Measurements from ENCODE around the gene NRSN2. TPM values are rescaled to one million over a fixed set of nuclear protein-coding genes. Genes with fewer than 3 reads are reported as not detected.

Gene NRSN2
- total RNA-seq, 1 experiment from 2014 or later, result 22.7 TPM

DNA sequence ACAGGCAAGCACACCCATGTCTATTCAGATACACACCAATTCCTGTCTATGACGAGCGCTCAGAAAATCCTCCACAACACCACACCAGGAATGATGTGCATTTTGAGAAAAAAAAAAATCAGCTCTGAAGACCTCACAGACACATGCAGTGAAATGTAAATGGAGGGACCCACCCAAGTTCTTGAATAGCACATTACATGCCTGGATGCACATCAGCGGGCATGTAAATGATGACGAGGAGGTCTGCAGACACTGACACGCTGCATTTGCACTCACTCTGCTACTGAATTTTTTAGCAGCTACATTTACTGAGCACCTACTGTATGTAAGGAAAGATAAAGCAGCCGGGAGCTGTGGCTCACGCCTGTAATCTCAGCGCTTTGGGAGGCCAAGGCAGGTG lies 14.7 kb downstream of the NRSN2 start:
- Histone ChIP-seq H3K9me3 (ENCODE audit: control insufficient read depth, low read depth, low read length) (no peaks in the 10 kb centered on the region), H3K18ac (ENCODE audit: insufficient read length, low read depth, low read length) (no peak overlapping the region), H3K23me2 (ENCODE audit: insufficient read length, low read depth, low read length, poor library complexity, severe bottlenecking) (no peaks in the 10 kb centered on the region), H3K27me3 (ENCODE audit: insufficient read depth, low read length) (no peaks in the 10 kb centered on the region), H3K27ac (ENCODE audit: insufficient read length, low read depth, low read length) (no peak overlapping the region), H3K14ac (ENCODE audit: insufficient read depth, low read length) (no peak overlapping the region), H2BK12ac (ENCODE audit: insufficient read length, low read depth, low read length) (no peak overlapping the region), H3K4me1 (ENCODE audit: insufficient read depth, low read length) (no peaks in the 10 kb centered on the region; the same call in 1 of the 2 replicates), H3K9ac (ENCODE audit: extremely low read depth, insufficient read length, low read length) (no peak overlapping the region), H4K8ac (replicated peaks; ENCODE audit: insufficient read length, low read depth, low read length) (no peak overlapping the region), H3T11ph (ENCODE audit: low read length) (no peak overlapping the region), H4K5ac (ENCODE audit: insufficient read length, low read depth, low read length) (no peak overlapping the region), H3K56ac (ENCODE audit: insufficient read length, low read depth, low read length) (no peak overlapping the region), H3K79me1 (ENCODE audit: insufficient read depth, low read depth, low read length, poor library complexity, severe bottlenecking) (no peaks in the 10 kb centered on the region), H3K4ac (ENCODE audit: low read depth, low read length) (no peak overlapping the region), H4K20me1 (ENCODE audit: control insufficient read depth, insufficient read depth, insufficient read length) (no peaks in the 10 kb centered on the region), H2BK5ac (ENCODE audit: insufficient read length, low read length) (no peak overlapping the region), H2BK15ac (ENCODE audit: low read depth, low read length) (no peak overlapping the region), H2BK20ac (ENCODE audit: low read depth, low read length, poor library complexity, severe bottlenecking) (no peak overlapping the region), H2AK5ac (ENCODE audit: insufficient read length, low read length) (no peak overlapping the region), H2BK120ac (ENCODE audit: low read depth, low read length, poor library complexity, severe bottlenecking) (no peak overlapping the region), H4K91ac (ENCODE audit: insufficient read length, low read depth, low read length) (no peak overlapping the region), H3K79me2 (ENCODE audit: insufficient read depth, low read length) (no peaks in the 10 kb centered on the region), H3K23ac (ENCODE audit: insufficient read length, low read depth, low read length) (no peak overlapping the region), H3K4me2 (ENCODE audit: insufficient read depth, insufficient read length, low read length) (no peak overlapping the region), H2AFZ (ENCODE audit: low read length) (no peak overlapping the region)
- WGBS (ENCODE audit: extremely low coverage, insufficient read length, low lambda C conversion rate), result no CpG with 5 or more reads among the region's 8 CpGs
- peaks cover 11% of the 10 kb centered on the region for H3K27me3 Mint-ChIP-seq (ENCODE audit: low read depth)
- no peak for DNase-seq
- TF ChIP-seq, protein P1, sequence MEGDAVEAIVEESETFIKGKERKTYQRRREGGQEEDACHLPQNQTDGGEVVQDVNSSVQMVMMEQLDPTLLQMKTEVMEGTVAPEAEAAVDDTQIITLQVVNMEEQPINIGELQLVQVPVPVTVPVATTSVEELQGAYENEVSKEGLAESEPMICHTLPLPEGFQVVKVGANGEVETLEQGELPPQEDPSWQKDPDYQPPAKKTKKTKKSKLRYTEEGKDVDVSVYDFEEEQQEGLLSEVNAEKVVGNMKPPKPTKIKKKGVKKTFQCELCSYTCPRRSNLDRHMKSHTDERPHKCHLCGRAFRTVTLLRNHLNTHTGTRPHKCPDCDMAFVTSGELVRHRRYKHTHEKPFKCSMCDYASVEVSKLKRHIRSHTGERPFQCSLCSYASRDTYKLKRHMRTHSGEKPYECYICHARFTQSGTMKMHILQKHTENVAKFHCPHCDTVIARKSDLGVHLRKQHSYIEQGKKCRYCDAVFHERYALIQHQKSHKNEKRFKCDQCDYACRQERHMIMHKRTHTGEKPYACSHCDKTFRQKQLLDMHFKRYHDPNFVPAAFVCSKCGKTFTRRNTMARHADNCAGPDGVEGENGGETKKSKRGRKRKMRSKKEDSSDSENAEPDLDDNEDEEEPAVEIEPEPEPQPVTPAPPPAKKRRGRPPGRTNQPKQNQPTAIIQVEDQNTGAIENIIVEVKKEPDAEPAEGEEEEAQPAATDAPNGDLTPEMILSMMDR (conservative IDR thresholded peaks at IDR 0.05), result no peak
- peaks cover 18 to 21% of the 10 kb centered on the region in 2 experiments for H3K4me1 Mint-ChIP-seq
- no peaks in the 10 kb centered on the region for H3K9me3 Mint-ChIP-seq
- no peak overlapping the region for H3K4me3 Mint-ChIP-seq
- H3K27ac Mint-ChIP-seq, result no peak overlapping the region
- H3K36me3 Mint-ChIP-seq (ENCODE audit: insufficient read depth in 1 of 3, low read depth in 3 of 3), result no peaks in the 10 kb centered on the region
